Glutamatergic neuron (in vitro differentiated cells): ENCODE results near the gene GRIFIN. TPM values are rescaled to one million over a fixed set of nuclear protein-coding genes. Genes with fewer than 3 reads are reported as not detected.

Source experiments
- DNase-seq: peaks from one replicate; pipeline ENCODE4 v3.0.0; 2022
- H3K27ac Mint-ChIP-seq: one replicate; pipeline ENCODE4 v1.8.0; 2020; ENCODE audit warnings: mild to moderate bottlenecking, mixed read lengths, inconsistent platforms; ENCODE audit not compliant: unreplicated experiment
- H3K27me3 Mint-ChIP-seq: one replicate; pipeline ENCODE4 v1.8.0; 2020; ENCODE audit warnings: mild to moderate bottlenecking, moderate library complexity, mixed read lengths, inconsistent platforms; ENCODE audit not compliant: unreplicated experiment
- H3K36me3 Mint-ChIP-seq: one replicate; pipeline ENCODE4 v1.8.0; 2020; ENCODE audit warnings: mild to moderate bottlenecking, mixed read lengths, inconsistent platforms; ENCODE audit not compliant: unreplicated experiment
- H3K4me1 Mint-ChIP-seq: one replicate; pipeline ENCODE4 v1.8.0; 2020; ENCODE audit warnings: mild to moderate bottlenecking, low read depth, mixed read lengths, inconsistent platforms; ENCODE audit not compliant: unreplicated experiment
- H3K4me3 Mint-ChIP-seq: one replicate; pipeline ENCODE4 v1.8.0; 2020; ENCODE audit warnings: mild to moderate bottlenecking, mixed read lengths, inconsistent platforms; ENCODE audit not compliant: unreplicated experiment
- H3K9me3 Mint-ChIP-seq: one replicate; pipeline ENCODE4 v1.8.0; 2020; ENCODE audit warnings: mild to moderate bottlenecking, moderate library complexity, mixed read lengths, inconsistent platforms; ENCODE audit not compliant: unreplicated experiment
- CTCF ChIP-seq: fragments of 200-600 bp; sonication (generic); IDR thresholded peaks from one replicate; pipeline ENCODE4 v1.5.0; 2021; ENCODE audit not compliant: partially characterized antibody, unreplicated experiment
- total RNA-seq: library from RNA; stranded (reverse); fragmentation: NEBNext Ultra II Directional; extraction: Animal tissue kit (Norgen Biotek cat#: 25700); gene quantifications from one replicate; pipeline ENCODE4 v1.2.1, GENCODE V29; 2021; ENCODE audit not compliant: unreplicated experiment

The GRIFIN gene
- total RNA-seq, 1 donor from 2014 or later = not detected

GRCh38 chr7:2499719-2500430, 23.7 kb upstream of the GRIFIN start:
- no peak for TF ChIP-seq CTCF
- H3K27ac Mint-ChIP-seq = no peak overlapping the region
- DNase-seq = no peak
- H3K4me3 Mint-ChIP-seq = no peak overlapping the region
- no peaks in the 10 kb centered on the region for H3K36me3 Mint-ChIP-seq
- peaks cover 4% of the 10 kb centered on the region for H3K9me3 Mint-ChIP-seq
- peaks cover 5% of the 10 kb centered on the region for H3K4me1 Mint-ChIP-seq
- H3K27me3 Mint-ChIP-seq = peaks cover 5% of the 10 kb centered on the region

- Mint-ChIP-seq H3K9me3 (peaks cover 4% of the 10 kb centered on the region), H3K27me3 (peaks cover 5% of the 10 kb centered on the region), H3K4me3 (no peak overlapping the region), H3K4me1 (peaks cover 5% of the 10 kb centered on the region), H3K27ac (no peak overlapping the region), H3K36me3 (no peaks in the 10 kb centered on the region)
- no peak for TF ChIP-seq CTCF
- no peak for DNase-seq
Observed at GRCh38 chr7:2499181-2499580, 23.0 kb upstream of the GRIFIN start.

DNA sequence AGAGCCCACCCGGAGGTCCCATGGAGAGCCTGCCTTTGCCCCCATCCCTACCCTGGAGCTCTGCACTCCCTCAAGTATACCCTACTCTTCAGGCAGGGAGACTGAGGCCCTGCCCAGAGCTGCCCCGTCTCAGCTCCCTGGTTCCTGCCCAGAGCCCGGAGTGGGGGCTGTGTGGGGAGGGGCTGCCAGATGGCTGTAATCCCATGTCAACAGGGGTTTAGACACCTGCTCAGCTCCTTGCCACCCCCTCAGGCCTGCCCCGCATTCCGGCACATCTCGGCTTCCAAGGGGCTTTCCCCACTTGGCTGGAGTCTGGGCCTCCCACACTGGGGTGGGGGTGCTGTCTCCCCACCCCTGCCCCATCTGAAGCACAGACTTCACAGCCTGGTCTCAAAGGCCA, 22.5 kb upstream of the GRIFIN start:
- DNase-seq = no peak
- H3K36me3 Mint-ChIP-seq = no peaks in the 10 kb centered on the region
- TF ChIP-seq CTCF = no peak
- H3K4me1 Mint-ChIP-seq = peaks cover 5% of the 10 kb centered on the region
- H3K9me3 Mint-ChIP-seq = peaks cover 2% of the 10 kb centered on the region
- peaks cover 5% of the 10 kb centered on the region for H3K27me3 Mint-ChIP-seq
- no peak overlapping the region for H3K27ac Mint-ChIP-seq
- H3K4me3 Mint-ChIP-seq = no peak overlapping the region

DNA sequence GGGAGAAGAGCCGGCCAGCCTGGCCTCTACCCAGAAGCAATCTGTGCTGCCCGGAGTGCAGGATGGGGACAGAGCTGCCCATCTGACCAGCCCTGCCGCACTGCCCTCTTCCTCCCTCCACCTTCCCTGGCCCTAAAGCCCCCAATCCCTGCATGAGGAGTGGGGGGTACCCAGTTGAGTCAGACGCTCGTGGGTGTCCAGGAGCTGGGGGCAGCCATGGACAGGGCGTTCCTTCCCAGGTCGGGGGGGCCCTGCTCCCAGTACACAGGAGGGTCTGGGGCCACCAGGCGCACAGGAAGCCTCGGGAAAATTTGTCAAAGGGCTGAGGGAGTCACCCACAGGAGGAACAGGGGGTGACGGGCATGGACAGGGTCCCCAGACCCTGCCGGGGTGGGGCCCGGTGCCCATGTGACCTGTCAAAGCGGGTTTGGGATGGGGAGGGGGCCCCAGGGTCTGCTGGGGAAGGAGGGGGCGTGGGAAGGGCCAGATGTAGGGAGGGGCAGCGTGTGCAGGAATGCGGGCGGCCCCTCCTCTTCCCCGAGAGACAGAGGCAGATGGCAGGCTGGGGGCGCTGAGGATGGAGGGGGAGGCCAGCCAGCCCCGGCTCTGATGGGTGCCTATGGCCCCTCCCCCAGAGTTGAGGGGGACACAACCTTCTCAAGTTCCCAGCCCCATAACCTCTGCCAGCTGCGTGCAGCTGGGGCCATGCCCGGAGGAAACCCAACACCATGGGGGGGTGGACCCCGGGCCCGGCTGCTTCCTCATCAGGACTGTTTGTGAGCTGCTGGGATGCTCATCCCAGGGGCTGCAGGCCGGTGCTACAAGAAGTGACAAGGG, 21.5 kb upstream of the GRIFIN start:
- no peak overlapping the region for H3K4me3 Mint-ChIP-seq
- peaks cover 2% of the 10 kb centered on the region for H3K9me3 Mint-ChIP-seq
- H3K36me3 Mint-ChIP-seq = no peaks in the 10 kb centered on the region
- no peak for TF ChIP-seq CTCF
- H3K27me3 Mint-ChIP-seq = peaks cover 5% of the 10 kb centered on the region
- H3K4me1 Mint-ChIP-seq = peaks cover 5% of the 10 kb centered on the region
- DNase-seq = no peak
- no peak overlapping the region for H3K27ac Mint-ChIP-seq

GRCh38 chr7:2497065-2497464, 20.9 kb upstream of the GRIFIN start:
- Mint-ChIP-seq H3K36me3 (peaks cover under 1% of the 10 kb centered on the region), H3K27ac (no peak overlapping the region), H3K9me3 (peaks cover 4% of the 10 kb centered on the region), H3K4me1 (peaks cover 5% of the 10 kb centered on the region), H3K4me3 (no peak overlapping the region), H3K27me3 (peaks cover 5% of the 10 kb centered on the region)
- TF ChIP-seq CTCF = no peak
- DNase-seq = no peak
